Endothelial cell of umbilical vein (primary cell): ENCODE data around the gene PAX5. TPM values are rescaled to one million over a fixed set of nuclear protein-coding genes. Genes with fewer than 3 reads are reported as not detected.

Experiments
- BruUV-seq: library from RNA; stranded (reverse); fragments of 400-500 nt; replicated peaks from 2 replicates; lab custom pipeline; 2021; lab: Mats Ljungman, UMichigan
- CTCF ChIA-PET: fragments of 300-600, 350-600 bp; sonication (Branson Sonifier 250); formaldehyde crosslinking; loops from one replicate; lab custom pipeline; 2021; ENCODE audit warnings: antibody characterized with exemption, inconsistent platforms; lab: Charles Lee
- POLR2A ChIA-PET: fragments of 300-600, 350-600 bp; sonication (Branson Sonifier 250); formaldehyde crosslinking; loops from one replicate; lab custom pipeline; 2021; ENCODE audit warnings: antibody characterized with exemption, inconsistent platforms; lab: Charles Lee
- DNase-seq: peaks from one replicate; pipeline ENCODE4 v3.0.0-alpha.2; 2011; ENCODE audit warnings: low read depth, low spot score
- FAIRE-seq: peaks from 2 replicates; lab custom pipeline; 2011; peaks lifted over from hg19 to GRCh38; lab: Jason Lieb, UNC
- H2AFZ ChIP-seq: 2 replicates; pipeline ENCODE4 v1.6.0; 2012; ENCODE audit warnings: low read depth, low read length, control low read depth, inconsistent platforms
- H3K27ac ChIP-seq: 2 replicates; pipeline ENCODE4 v1.5.1; 2011; ENCODE audit warnings: low read depth, mild to moderate bottlenecking, control low read depth, low read length, moderate library complexity; ENCODE audit not compliant: insufficient read depth
- H3K27me3 ChIP-seq, 2 experiments: 2 replicates each; pipeline versions ENCODE4 v1.6.0 to v1.6.1; 2011; ENCODE audit warnings: low read length in 2 of 2, mixed read lengths in 1 of 2; ENCODE audit not compliant: control insufficient read depth in 2 of 2, insufficient read depth in 2 of 2
- H3K36me3 ChIP-seq, 2 experiments: 2 replicates in 1 of 2; 3 replicates in 1 of 2; pipeline ENCODE4 v1.5.1; 2011; ENCODE audit warnings: low read length in 2 of 2, mild to moderate bottlenecking in 1 of 2, moderate library complexity in 1 of 2; ENCODE audit not compliant: control insufficient read depth in 2 of 2, insufficient read depth in 2 of 2; ENCODE audit errors: extremely low read depth in 1 of 2
- H3K4me1 ChIP-seq: 3 replicates; pipeline ENCODE4 v1.5.1; 2011; ENCODE audit warnings: mild to moderate bottlenecking, low read length; ENCODE audit not compliant: control insufficient read depth, insufficient read depth; ENCODE audit errors: extremely low read depth
- H3K4me2 ChIP-seq: 2 replicates; pipeline ENCODE4 v1.6.1; 2011; ENCODE audit warnings: low read length, control low read depth, mixed read lengths; ENCODE audit not compliant: insufficient read depth
- H3K4me3 ChIP-seq, 3 experiments: fragments of 200-600 bp in 1 of 3; sonication (generic), shearing (Covaris generic) in 1 of 3; replicated peaks in 1 of 3; 2 replicates each; pipeline ENCODE4 v1.5.1; 2011 to 2016; ENCODE audit warnings: control low read depth in 3 of 3, low read length in 3 of 3, mild to moderate bottlenecking in 2 of 3, inconsistent platforms in 1 of 3, low read depth in 1 of 3, moderate library complexity in 1 of 3; ENCODE audit not compliant: insufficient read depth in 1 of 3
- H3K79me2 ChIP-seq: 2 replicates; pipeline ENCODE4 v1.6.0; 2012; ENCODE audit warnings: low read length, inconsistent platforms; ENCODE audit not compliant: control insufficient read depth, insufficient read depth
- H3K9ac ChIP-seq: replicated peaks from 2 replicates; pipeline ENCODE3; 2011; ENCODE audit warnings: low read length, control low read depth; ENCODE audit not compliant: insufficient read depth; ENCODE audit errors: extremely low read depth
- H3K9me1 ChIP-seq: replicated peaks from 3 replicates; pipeline ENCODE4 v1.6.0; 2011; ENCODE audit warnings: mild to moderate bottlenecking, low read length; ENCODE audit not compliant: control insufficient read depth, insufficient read depth; ENCODE audit errors: extremely low read depth
- H3K9me3 ChIP-seq: replicated peaks from 2 replicates; pipeline ENCODE4 v1.5.1; 2012; ENCODE audit warnings: low read length, inconsistent platforms; ENCODE audit not compliant: control insufficient read depth, insufficient read depth
- H4K20me1 ChIP-seq: replicated peaks from 2 replicates; pipeline ENCODE3; 2011; ENCODE audit warnings: mild to moderate bottlenecking, low read length; ENCODE audit not compliant: control insufficient read depth, insufficient read depth; ENCODE audit errors: extremely low read depth
- CTCF ChIP-seq, 2 donors: IDR thresholded peaks; 1 replicate in 1 of 2; 2 replicates in 1 of 2; pipeline ENCODE4 v1.5.1; 2011; ENCODE audit warnings: low read length in 2 of 2, mild to moderate bottlenecking in 2 of 2, moderate library complexity in 2 of 2, control low read depth in 1 of 2, inconsistent platforms in 1 of 2, low read depth in 1 of 2; ENCODE audit not compliant: insufficient read depth in 1 of 2; ENCODE audit errors: extremely low read depth in 1 of 2
- EZH2 ChIP-seq: IDR thresholded peaks from 2 replicates; pipeline ENCODE4 v1.6.1; 2012; ENCODE audit warnings: borderline replicate concordance, low read depth, mild to moderate bottlenecking, moderate library complexity, low read length, inconsistent platforms; ENCODE audit not compliant: severe bottlenecking
- FOS ChIP-seq: IDR thresholded peaks from 2 replicates; pipeline ENCODE4 v1.6.1; 2011; ENCODE audit warnings: mild to moderate bottlenecking, low read length, moderate library complexity, borderline replicate concordance; ENCODE audit not compliant: insufficient read depth
- GATA2 ChIP-seq: IDR thresholded peaks from 2 replicates; pipeline ENCODE4 v1.7.0; 2011; ENCODE audit warnings: low read depth, mild to moderate bottlenecking, moderate library complexity, mixed read lengths, low read length; ENCODE audit not compliant: insufficient read length, insufficient read depth
- JUN ChIP-seq: IDR thresholded peaks from 2 replicates; pipeline ENCODE4 v1.6.1; 2011; ENCODE audit warnings: borderline replicate concordance, low read depth; ENCODE audit not compliant: insufficient read length, insufficient read depth
- MAX ChIP-seq: IDR thresholded peaks from 2 replicates; pipeline ENCODE4 v1.6.1; 2011; ENCODE audit not compliant: insufficient read depth, insufficient read length
- MYC ChIP-seq: IDR thresholded peaks from one replicate; pipeline ENCODE4 v1.6.1; 2011; ENCODE audit warnings: mild to moderate bottlenecking, low read depth, low read length
- POLR2A ChIP-seq: IDR thresholded peaks from 2 replicates; pipeline ENCODE4 v1.6.1; 2012; ENCODE audit warnings: low read depth, mild to moderate bottlenecking, control low read depth, low read length
- dilution Hi-C: fragments of 300-500 bp; cut with MboI; formaldehyde crosslinking; loops from one replicate; pipeline ENCODE4 v1.15.0; 2019; ENCODE audit warnings: low sequenced_read_pairs; ENCODE audit not compliant: extremely low pct_ligation_motif_present
- intact Hi-C: fragments of 100-400 bp; cut with micrococcal nuclease; formaldehyde crosslinking; loops from one replicate; pipeline ENCODE4 v1.10.0; 2022
- polyA plus RNA-seq, 4 experiments: library from polyadenylated mRNA; depleted of rRNA in 3 of 4; stranded (reverse) in 3 of 4; unstranded in 1 of 4; fragments of >200 nt; gene quantifications; 2 replicates each; pipeline versions ENCODE4 v1.2.1 to v1.2.3, GENCODE V29; 2011 to 2012; ENCODE audit warnings: missing spikeins in 1 of 4
- total RNA-seq: library from RNA; stranded (reverse); gene quantifications from 2 replicates; pipeline ENCODE4 v1.2.3, GENCODE V29; 2021

Gene PAX5
- total and polyA plus RNA-seq, 2 donors (not counting 3 experiments of a cell fraction or from before 2014, with no cell fraction given), result not detected

GRCh38 chr9:36911601-36912412 is 122.3 kb downstream of the PAX5 start:
- Histone ChIP-seq H3K9ac (no peak overlapping the region), H3K27ac (no peak overlapping the region), H3K4me2 (no peak overlapping the region), H3K4me3 (no peak overlapping the region), H3K27me3 (peaks cover 7 to 24% of the 10 kb centered on the region in 2 experiments), H3K36me3 (no peaks in the 10 kb centered on the region), H3K79me2 (no peaks in the 10 kb centered on the region), H3K4me1 (no peaks in the 10 kb centered on the region), H3K9me1 (no peaks in the 10 kb centered on the region), H3K9me3 (no peaks in the 10 kb centered on the region), H2AFZ (no peak overlapping the region), H4K20me1 (no peaks in the 10 kb centered on the region)
- no peak for FAIRE-seq
- intact Hi-C loops (no loop called here), dilution Hi-C loops (no loop called here)
- ChIA-PET POLR2A (no interaction called here), CTCF (interaction anchor here (1.3 to 2.1 kb wide), 2 partner anchors 8 to 47 kb away, joined by 3 to 7 read pairs; no protein-coding TSS in a partner anchor)
- no peak for DNase-seq
- BruUV-seq, result no TSS peak
- no peak for TF ChIP-seq CTCF (IDR thresholded peaks at IDR 0.05; ENCODE audit: extremely low read depth in 1 of 2, insufficient read depth in 1 of 2, low read depth in 1 of 2, low read length in 2 of 2)
- TF ChIP-seq JUN, result no peak
- no peak for TF ChIP-seq MAX
- no peak for TF ChIP-seq FOS
- TF ChIP-seq MYC, result no peak
- no peak for TF ChIP-seq EZH2
- TF ChIP-seq GATA2, result no peak
- TF ChIP-seq POLR2A, result no peak
